GM21786 (cell line): ENCODE data around the gene SLC39A11.
A peak's percentile ranks its signal among the peaks of the same experiment; 100 is the strongest.

Experiments used
- ATAC-seq: cut with Tn5 transposase; IDR thresholded peaks from one replicate; pipeline ENCODE4 v1.9.1; 2021; ENCODE audit not compliant: unreplicated experiment

The SLC39A11 gene

GRCh38 chr17:72984145-72984925, 108.2 kb downstream of the SLC39A11 start:
- no peak for ATAC-seq

- ATAC-seq, result no peak
Measured at GRCh38 chr17:72982680-72983079, 109.8 kb downstream of the SLC39A11 start.

GRCh38 chr17:72978593-72979218, 113.8 kb downstream of the SLC39A11 start:
- no peak for ATAC-seq

DNA sequence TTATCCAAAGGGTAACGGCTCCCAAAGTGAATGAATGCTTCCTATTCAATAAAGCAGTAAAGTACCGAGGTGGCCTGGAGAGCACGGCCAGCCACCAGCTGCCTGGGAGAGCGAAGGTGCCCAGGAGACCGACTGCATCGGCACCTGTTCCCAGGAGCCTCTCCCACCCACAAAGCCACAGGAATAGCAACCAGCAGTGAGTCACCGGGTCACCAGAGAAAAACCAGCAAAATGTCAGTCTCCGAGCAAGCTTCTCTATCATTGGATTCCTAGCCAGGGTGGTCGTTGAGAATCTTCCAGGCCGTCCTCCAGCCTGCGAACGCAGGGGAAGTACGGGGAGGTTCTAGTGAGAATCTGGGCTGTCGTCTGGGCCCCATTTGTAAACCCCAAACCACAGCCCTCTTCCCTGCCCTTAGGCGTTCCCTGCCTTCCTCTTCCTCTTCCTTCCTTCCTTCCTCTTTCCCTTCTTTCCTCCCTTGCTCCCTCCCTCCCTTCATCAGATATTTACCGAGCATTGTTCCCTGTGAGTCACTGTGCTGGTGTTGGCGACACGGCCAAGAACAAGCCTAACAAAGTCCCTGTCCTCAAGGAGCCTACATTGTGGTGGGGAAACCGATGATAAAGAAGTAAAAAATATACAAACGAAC, 114.6 kb downstream of the SLC39A11 start:
- ATAC-seq, result no peak

- ATAC-seq, result peak; percentile 68
Measured at GRCh38 chr17:72976971-72977770, 115.3 kb downstream of the SLC39A11 start.

DNA sequence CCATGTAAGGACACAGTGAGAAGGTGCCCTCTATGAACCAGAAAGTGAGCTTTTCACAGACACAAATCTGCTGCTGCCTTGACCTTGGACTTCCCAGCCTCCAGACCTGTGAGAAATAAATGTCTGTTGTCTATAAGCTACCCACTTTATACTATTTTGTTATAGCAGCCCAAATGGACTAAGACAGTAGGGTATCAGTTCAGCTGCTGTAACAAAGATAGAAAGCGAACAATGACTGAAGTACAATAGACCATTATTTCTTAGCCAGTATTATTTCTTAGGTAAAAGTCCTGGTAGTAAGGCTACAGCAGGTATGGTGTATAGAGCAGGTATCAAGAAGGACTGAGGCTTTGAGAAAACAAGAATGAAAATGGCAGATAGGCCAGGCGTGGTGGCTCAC, 117.0 kb downstream of the SLC39A11 start:
- ATAC-seq, result no peak

DNA sequence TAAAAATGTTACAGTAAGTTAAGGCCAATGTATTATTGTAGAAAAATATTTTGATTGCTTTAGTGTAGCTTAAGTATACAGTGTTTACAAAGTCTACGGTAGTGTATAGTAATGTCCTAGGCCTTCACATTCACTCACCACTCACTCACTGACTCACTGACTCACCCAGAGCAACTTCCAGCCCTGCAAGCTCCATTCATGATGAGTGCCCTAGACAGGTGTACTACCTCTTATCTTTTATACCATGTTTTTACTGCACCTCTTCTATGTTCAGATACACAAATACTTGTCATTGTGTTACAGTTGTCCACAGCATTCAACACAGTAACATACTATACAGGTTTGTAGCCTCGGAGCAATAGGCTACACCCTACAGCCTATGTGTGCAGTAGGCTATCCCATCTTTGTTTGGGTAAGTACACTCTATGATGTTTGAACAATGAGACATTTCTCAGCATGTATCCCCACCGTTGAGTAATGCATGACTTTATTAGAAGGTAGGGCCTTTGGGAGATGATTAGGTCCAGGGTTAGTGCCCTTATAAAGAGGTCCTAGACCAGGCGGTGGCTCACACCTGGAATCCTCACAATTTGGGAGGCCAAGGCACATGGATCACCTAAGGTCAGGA, 117.8 kb downstream of the SLC39A11 start:
- no peak for ATAC-seq

GRCh38 chr17:72972263-72972951, 120.1 kb downstream of the SLC39A11 start:
- no peak for ATAC-seq

GRCh38 chr17:72971226-72971880, 121.1 kb downstream of the SLC39A11 start:
- ATAC-seq, result no peak

DNA sequence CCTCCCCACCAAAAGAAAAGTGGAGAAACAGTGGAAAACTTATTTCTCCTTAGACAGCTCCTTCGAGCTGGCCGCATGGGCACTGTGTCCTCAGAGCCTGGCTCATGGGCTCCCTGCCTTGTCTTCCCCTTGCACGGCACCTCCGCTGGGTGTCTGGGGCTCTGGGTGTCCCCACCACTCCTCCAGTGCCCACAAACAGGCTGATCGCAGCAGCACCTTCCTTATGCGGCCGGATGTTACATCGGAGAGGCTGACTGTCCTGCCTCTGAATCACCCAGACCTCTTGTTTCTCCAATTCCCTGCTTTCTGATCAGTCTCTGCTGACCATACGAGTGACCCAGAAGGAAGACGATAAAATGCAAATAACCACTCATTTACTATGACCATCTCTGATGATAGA, 121.7 kb downstream of the SLC39A11 start:
- ATAC-seq, result no peak

GRCh38 chr17:72970246-72970645, 122.2 kb downstream of the SLC39A11 start:
- no peak for ATAC-seq

- no peak for ATAC-seq
Measured at GRCh38 chr17:72969293-72969906, 123.1 kb downstream of the SLC39A11 start.

DNA sequence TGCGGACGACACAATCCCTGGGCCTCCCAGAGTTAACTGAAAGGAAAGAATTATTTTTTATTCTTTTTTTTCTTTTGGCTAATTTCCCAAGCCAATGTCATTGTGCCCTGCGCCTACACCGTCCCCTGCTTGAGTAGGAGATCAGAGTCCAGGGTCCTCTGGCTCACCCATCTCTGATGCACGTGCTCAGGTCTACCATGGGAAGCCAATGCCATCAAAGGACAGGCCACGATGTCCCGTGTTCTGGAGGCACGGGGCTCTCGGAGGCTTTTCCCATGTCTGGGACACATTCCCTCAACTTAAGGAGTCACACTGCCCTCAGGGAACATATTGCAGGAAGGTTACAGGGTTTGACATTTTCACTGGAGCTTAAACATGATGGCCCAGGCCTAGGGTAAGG, 123.7 kb downstream of the SLC39A11 start:
- ATAC-seq, result no peak

- no peak for ATAC-seq
Measured at GRCh38 chr17:72967977-72968585, 124.4 kb downstream of the SLC39A11 start.

DNA sequence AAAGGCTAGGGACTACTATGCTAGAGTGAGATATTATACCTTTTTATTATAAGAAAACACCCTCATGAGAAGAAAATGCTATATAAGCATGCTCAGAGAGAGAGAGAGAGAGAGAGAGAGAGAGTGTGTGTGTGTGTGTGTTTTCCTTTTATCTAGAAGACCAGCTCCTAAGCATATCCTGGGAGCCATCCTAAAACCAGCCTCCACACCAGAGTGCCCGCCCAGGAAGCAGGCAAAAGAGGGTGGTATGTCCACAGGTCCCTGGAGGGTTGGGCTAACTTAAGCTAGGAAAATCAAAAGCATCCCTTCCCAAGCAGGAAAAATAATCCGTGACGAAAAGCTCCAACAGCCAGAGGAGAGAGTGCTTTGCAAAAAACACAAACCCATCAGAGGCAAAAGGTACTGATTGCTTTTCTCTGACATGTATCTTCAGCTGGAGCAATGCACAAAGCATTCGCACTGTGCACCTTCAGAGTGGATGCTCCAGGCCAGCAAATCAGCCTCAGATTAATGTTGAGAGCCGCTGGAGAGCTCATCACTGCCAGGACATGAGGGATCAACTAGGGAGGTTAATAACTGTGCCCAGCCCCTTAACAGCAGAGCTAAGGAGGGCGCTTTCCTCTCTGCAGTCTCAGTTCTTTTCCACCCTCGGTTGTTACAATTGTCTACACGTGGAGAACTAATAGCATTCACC, 125.1 kb downstream of the SLC39A11 start:
- no peak for ATAC-seq

DNA sequence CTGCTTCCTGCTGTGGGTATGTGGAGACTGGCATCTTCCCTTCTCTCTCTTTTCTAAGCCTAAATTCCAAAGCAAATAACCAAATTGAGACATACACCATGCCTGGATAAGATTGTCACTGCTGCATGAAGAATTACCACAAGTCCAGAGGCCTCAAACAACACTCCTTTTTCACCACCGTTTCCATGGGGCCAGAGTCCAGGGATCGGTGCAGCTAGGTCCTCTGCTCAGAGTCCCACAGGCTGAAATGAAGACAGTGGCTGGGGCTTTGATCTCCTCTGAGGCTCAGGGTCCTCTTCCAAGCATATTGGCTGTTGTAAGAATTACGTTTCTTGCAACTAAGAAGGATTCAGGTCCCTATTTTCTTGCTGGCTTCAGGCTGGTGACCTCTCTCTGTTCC, 130.4 kb downstream of the SLC39A11 start:
- no peak for ATAC-seq

DNA sequence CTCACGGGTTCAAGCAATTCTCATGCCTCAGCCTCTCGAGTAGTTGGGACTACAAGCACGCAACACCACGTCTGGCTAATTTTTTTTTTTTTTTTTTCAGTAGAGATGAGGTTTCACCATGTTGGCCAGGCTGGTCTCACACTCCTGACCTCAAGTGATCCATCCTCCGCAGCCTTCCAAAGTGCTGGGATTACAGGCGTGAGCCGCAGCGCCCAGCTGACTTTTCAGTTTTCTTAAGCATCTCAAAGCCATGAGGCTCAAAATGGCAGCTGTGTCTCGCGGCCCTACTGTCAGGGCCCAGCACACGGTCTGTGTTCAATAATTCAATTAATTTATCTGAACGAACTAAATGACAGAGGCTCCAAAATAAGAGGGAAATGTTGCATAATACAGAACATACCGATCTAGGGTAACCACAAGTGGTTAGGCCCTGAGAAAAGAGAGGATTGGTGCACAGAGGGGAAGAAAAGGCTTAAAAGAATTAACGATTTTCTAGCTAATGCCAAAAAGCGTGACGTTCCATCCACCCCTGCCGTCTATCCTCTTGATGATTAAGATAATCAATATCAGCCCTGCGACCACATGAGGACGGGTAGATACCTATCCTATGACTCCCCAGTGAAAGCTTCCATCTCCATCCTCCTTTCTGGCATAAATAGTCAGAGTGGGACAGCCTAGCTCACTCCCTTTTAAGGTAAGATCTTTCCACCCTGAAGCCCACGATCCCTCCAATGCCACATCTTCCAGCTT, 136.9 kb downstream of the SLC39A11 start:
- no peak for ATAC-seq

GRCh38 chr17:72954579-72954978, 137.9 kb downstream of the SLC39A11 start:
- ATAC-seq, result no peak
